GM06990 (cell line): Measurements from ENCODE around the gene KBTBD3.
"Not testable (repeated sequence)": the region's sequence is repeated elsewhere in the genome, so short reads cannot be mapped to it uniquely, and the experiment has no call there.

Experiments
- DNase-seq: peaks from one replicate; pipeline ENCODE4 v3.0.0-alpha.2; 2011; ENCODE audit not compliant: insufficient read length; ENCODE audit errors: extremely low read depth
- H3K27me3 ChIP-seq: replicated peaks from 2 replicates; pipeline ENCODE4 v1.6.0; 2011; ENCODE audit warnings: low read length; ENCODE audit not compliant: control insufficient read depth, insufficient read depth
- H3K36me3 ChIP-seq: 2 replicates; pipeline ENCODE4 v1.5.1; 2011; ENCODE audit warnings: low read length; ENCODE audit not compliant: control insufficient read depth, insufficient read depth
- H3K4me3 ChIP-seq: replicated peaks from 2 replicates; pipeline ENCODE4 v1.5.1; 2011; ENCODE audit warnings: low read depth, mild to moderate bottlenecking, control low read depth, low read length
- CTCF ChIP-seq: IDR thresholded peaks from 2 replicates; pipeline ENCODE4 v1.5.1; 2011; ENCODE audit warnings: low read length, control low read depth, mild to moderate bottlenecking, inconsistent platforms; ENCODE audit not compliant: insufficient read depth, poor library complexity, severe bottlenecking

The KBTBD3 gene

GRCh38 chr11:106059617-106060016 lies 17.5 kb downstream of the KBTBD3 start:
- H3K27me3 ChIP-seq = no peaks in the 10 kb centered on the region
- no peak for TF ChIP-seq CTCF
- H3K36me3 ChIP-seq = no peaks in the 10 kb centered on the region
- no peak for DNase-seq
- no peak overlapping the region for H3K4me3 ChIP-seq

GRCh38 chr11:106058377-106058776 lies 18.8 kb downstream of the KBTBD3 start:
- H3K27me3 ChIP-seq, DNase-seq, H3K36me3 ChIP-seq, H3K4me3 ChIP-seq: not testable (repeated sequence)

GRCh38 chr11:106051103-106051502 lies 26.0 kb downstream of the KBTBD3 start:
- no peak for DNase-seq
- Histone ChIP-seq H3K36me3 (no peaks in the 10 kb centered on the region), H3K27me3 (no peaks in the 10 kb centered on the region), H3K4me3 (no peak overlapping the region)
- no peak for TF ChIP-seq CTCF

- Histone ChIP-seq H3K4me3 (no peak overlapping the region), H3K27me3 (no peaks in the 10 kb centered on the region), H3K36me3 (no peaks in the 10 kb centered on the region)
- TF ChIP-seq CTCF = no peak
- no peak for DNase-seq
Measured at GRCh38 chr11:106049727-106050476, 27.2 kb downstream of the KBTBD3 start.

- no peak for TF ChIP-seq CTCF
Measured at GRCh38 chr11:106047631-106048030, 29.5 kb downstream of the KBTBD3 start.

GRCh38 chr11:106043540-106043939 lies 33.6 kb downstream of the KBTBD3 start:
- DNase-seq = no peak
- Histone ChIP-seq H3K27me3 (no peaks in the 10 kb centered on the region), H3K4me3 (no peak overlapping the region), H3K36me3 (no peaks in the 10 kb centered on the region)
- TF ChIP-seq CTCF = no peak

More at GRCh38 chr11:106047631-106048030, 29.5 kb downstream of the KBTBD3 start:
- DNase-seq = no peak
- H3K4me3 ChIP-seq = no peak overlapping the region
- no peaks in the 10 kb centered on the region for H3K36me3 ChIP-seq
- H3K27me3 ChIP-seq = no peaks in the 10 kb centered on the region
